Measurements from ENCODE around the gene AARS1.
"Not testable (repeated sequence)": the region's sequence is repeated elsewhere in the genome, so short reads cannot be mapped to it uniquely, and the experiment has no call there.

Gene AARS1

GRCh38 chr16:70289229-70290094, at the start of gene AARS1:
AARS1 (minus strand) TSS chr16:70289506; CDS start chr16:70282763, 6,743 bp downstream.
- peak; percentile 93 for DNase-seq

DNA sequence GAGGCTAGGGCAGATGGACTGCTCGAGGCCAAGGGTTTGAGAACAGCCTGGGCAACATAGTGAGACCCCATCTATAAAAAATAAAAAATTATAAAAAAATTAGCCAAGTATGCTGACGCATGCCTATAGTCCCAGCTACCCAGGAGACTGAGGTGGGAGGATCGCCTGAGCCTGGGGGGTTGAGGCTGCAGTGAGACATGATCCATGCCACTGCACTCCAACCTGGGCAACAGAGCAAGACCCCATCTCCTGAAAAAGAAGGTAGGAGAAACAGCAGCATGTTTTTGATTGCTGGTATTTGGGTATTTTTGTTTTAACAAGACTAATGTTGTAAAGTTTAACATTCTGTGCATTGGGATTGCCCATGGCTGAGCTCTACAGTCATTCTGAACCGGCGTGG, 48.5 kb upstream of the AARS1 start:
- no peak for DNase-seq

DNA sequence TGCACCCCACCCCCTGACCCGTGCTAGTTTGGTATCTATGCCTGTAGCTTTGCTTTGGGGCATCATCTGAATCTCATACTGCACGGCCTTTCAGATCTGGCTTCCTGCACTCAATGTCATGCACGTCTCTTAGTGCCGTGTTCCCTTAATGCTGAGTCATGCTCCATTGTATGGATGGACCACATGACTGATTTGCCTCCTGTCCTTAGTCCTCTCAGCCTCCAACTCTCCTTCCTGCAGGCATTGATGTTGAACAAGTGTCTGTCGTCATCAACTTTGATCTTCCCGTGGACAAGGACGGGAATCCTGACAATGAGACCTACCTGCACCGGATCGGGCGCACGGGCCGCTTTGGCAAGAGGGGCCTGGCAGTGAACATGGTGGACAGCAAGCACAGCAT, 43.4 kb upstream of the AARS1 start:
- DNase-seq, result not testable (repeated sequence)

- DNase-seq, result no peak
These were observed 42.5 kb upstream of the AARS1 start for GRCh38 chr16:70331588-70332358.

DNA sequence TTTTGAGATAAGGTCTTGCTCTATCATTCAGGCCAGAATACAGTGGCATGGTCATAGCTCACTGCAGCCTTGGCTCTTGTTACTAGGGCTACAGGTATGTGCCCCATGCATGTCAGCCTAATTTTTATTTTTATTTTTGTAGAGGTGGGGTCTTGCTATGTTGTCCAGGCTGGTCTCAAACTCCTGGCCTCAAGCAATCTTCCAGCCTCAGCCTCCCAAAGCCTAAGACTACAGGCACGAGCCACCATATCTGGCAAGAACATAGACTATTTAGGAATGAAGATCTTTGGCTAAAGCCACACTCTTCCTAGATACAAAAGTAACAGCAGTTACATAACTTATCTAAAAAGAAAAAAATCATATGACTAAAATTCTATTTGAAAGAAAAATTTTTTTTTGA, 41.8 kb upstream of the AARS1 start:
- DNase-seq, result no peak

- DNase-seq, result no peak
These were observed 35.9 kb upstream of the AARS1 start for GRCh38 chr16:70324998-70325747.

DNA sequence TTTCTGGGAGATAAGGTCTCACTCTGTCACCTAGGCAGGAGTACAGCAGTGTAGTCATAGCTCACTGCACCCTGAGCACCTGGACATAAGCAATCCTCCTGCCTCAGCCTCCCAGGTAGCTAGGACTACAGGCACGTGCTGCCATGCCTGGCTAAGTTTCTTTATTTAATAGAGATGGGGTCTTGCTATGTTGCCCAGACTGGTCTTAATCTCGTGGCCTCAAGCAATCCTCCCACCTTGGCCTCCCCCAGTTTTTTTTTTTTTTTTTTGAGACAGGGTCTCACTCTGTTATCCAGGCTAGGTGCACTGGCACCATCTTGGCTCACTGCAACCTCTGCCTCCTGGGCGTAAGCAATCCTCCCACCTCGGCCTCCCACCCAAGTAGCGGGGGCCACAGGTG, 30.8 kb upstream of the AARS1 start:
- DNase-seq, result no peak

GRCh38 chr16:70307726-70308125, 18.4 kb upstream of the AARS1 start:
- not testable (repeated sequence) for DNase-seq

DNA sequence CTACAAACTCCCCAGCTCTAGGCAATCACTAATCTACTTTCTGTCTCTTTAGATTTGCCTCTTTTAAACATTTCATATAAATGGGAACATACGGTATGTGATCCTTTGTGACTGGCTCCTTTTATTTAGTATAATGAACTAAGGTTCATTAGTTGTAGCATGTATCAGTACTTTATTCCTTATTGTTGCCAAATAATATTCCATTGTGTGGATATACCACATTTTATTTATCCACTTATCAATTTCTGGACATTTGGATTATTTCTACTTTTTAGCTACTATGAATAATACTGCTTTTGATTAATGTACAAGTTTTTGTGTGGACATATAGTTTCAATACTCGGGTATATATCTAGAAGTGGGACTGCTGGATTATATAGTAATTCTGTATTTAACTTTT, 17.6 kb upstream of the AARS1 start:
- no peak for DNase-seq

GRCh38 chr16:70304892-70305448, 15.7 kb upstream of the AARS1 start:
- DNase-seq, result no peak

- no peak for DNase-seq
These were observed 13.4 kb upstream of the AARS1 start for GRCh38 chr16:70302745-70303144.

DNA sequence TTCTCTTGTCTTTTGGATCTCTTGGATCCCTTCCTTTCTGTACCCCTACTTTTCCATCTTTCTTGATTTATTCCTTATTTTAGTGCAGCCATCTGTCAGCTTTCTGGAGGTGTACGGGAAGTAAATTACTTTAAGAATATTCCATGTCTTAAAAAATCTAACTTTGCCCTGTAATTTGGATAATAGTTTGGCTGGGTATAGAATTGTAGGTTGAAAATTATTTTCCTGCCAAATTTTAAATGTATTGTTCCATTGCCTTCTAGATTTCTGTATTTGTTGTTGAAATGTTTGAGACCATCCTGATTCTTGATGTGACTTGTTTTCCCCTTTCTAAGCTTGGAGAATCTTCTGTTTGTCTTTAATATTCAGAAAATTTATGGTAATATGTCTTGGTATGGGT, 11.8 kb upstream of the AARS1 start:
- no peak for DNase-seq

- peak; percentile 22 for DNase-seq
These were observed 10.0 kb upstream of the AARS1 start, which contains the start of gene DDX19B for GRCh38 chr16:70298988-70299938. DDX19B (plus strand) TSS chr16:70299186; CDS start chr16:70299298, 112 bp downstream.

DNA sequence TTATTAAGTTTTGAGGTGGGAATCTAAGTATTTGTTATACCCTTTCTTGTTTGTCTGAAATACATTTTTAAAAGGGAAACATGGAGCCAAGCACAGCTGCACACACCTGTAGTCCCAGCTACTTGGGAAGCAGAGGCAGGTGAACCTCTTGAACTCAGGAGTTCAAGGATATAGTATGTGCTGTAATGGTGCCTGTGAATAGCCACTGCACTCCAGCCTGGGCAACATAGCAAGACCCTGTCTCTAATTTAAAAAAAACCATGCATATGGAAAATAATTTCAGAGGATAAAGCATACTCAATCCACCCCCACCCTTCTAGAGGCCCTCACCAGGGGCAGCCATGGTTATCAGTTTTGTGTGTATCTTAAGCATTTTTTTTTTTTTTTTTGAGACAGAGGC, 6.3 kb upstream of the AARS1 start:
- DNase-seq, result no peak

GRCh38 chr16:70294385-70295025, 5.2 kb upstream of the AARS1 start:
- DNase-seq, result no peak

DNA sequence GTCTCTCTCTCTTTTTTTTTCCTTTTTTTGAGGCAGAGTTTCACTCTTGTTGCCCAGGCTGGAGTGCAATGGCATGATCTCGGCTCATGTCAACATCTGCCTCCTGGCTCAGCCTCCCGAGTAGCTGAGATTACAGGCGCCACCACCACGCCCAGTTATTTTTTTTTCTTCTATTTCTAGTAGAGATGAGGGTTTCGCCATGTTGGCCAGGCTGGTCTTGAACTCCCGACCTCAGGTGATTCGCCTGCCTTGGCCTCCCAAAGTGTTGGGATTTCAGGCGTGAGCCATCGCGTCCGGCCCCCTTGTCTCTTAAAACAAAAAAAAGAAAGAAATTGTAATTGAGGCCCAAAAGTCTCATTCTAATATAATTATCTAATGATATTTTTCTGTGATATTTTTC, 2.8 kb upstream of the AARS1 start:
- not testable (repeated sequence) for DNase-seq

DNA sequence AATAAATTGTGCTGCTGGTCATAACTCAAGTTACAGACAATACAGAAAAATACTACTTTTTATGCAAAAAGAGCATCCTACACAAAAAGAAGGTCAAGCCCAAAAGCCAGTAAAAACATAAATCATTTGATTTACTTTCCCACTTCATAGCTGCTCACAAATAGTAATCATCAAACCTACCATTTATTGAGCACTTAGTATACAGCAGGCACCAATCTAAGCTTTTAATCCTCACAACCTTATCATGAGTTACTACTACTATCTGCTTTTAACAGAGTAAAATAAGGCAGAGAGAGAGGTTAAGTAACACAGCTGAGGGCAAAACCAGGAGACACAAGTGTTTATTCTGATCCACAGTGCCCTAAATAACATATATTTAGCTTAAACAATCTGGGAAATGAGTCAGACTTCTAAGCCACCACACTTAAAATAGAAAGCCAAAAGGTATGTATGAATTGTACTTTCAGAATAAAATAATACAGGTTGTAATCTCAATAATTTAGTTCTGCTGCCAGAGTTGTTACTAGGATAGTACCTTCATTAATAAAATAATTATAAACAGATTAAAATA, 1.7 kb upstream of the AARS1 start:
- DNase-seq, result no peak

DNA sequence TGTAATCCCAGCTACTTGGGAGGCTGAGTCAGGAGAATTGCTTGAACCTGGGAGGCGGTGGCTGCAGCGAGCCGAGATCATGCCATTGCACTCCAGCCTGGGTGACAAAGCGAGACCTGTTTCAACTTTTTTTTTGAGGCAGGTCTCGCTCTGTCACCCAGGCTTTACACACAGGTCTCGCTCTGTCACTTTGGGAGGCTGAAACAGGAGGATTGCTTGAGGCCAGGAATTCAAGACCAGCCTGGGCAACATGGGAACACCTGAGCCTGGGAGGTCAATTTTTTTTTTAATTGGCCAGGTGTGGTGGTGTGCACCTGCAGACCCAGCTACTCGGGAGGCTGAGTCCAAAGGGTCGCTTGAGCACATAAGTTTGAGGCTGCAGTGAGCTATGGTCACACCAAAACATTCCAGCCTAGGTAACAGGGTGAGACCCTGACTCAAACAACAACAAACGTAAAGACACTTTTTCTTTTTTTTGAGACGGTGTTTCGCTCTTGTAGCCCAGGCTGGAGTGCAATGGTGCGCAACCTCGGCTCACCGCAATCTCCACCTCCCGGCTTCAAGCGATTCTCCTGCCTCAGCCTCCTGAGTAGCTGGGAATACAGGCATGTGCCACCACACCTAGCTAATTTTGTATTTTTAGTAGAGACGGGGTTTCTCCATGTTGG, 1.9 kb downstream of the AARS1 start:
- not testable (repeated sequence) for DNase-seq

GRCh38 chr16:70276392-70276791, 12.9 kb downstream of the AARS1 start:
- DNase-seq, result no peak

GRCh38 chr16:70271696-70272095, 17.6 kb downstream of the AARS1 start:
- DNase-seq, result no peak

All from NCI-H774 (cell line).